GM11168 (cell line): ENCODE results near the gene B2M.
"Not testable (repeated sequence)": the region's sequence is repeated elsewhere in the genome, so short reads cannot be mapped to it uniquely, and the experiment has no call there.

Experiments used
- in situ Hi-C: fragments of 300-500 bp; cut with MboI; formaldehyde crosslinking; loops from one replicate; pipeline ENCODE4 v1.12.0; 2022; ENCODE audit warnings: low sequenced_read_pairs; ENCODE audit not compliant: unreplicated experiment

Gene B2M

DNA sequence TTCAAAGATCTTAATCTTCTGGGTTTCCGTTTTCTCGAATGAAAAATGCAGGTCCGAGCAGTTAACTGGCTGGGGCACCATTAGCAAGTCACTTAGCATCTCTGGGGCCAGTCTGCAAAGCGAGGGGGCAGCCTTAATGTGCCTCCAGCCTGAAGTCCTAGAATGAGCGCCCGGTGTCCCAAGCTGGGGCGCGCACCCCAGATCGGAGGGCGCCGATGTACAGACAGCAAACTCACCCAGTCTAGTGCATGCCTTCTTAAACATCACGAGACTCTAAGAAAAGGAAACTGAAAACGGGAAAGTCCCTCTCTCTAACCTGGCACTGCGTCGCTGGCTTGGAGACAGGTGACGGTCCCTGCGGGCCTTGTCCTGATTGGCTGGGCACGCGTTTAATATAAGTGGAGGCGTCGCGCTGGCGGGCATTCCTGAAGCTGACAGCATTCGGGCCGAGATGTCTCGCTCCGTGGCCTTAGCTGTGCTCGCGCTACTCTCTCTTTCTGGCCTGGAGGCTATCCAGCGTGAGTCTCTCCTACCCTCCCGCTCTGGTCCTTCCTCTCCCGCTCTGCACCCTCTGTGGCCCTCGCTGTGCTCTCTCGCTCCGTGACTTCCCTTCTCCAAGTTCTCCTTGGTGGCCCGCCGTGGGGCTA is at the start of gene B2M, which contains the start of gene PATL2:
Gene B2M (plus strand): TSS at position 422 of the 647 bp plus-strand sequence. CDS start 30 bp downstream, at position 452.
Gene PATL2 (minus strand): TSS at position 228 of the 647 bp plus-strand sequence. CDS start 34,833 bp downstream, outside the sequence.
- in situ Hi-C loops = no loop called here

DNA sequence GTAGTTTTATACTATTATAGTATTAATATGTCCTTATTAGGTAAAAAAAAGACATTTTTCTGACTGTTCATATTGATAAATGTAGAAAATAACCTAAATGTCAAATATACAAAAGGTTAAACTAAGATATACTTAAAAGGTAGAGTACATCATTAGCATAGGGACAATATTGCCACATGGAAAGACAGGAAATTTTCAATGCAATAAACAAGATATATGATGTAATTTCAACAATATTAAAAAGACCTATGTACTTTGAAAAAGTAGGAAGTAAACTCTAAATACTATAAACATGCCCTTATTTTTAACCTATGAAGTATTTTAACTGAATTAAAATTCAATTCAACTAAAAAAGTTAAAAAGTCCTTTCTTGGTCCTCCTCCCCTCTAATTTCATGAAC is 49.7 kb upstream of the B2M start:
- in situ Hi-C loops = no loop called here

GRCh38 chr15:44662478-44663409 is 48.6 kb upstream of the B2M start:
- in situ Hi-C loops = no loop called here

DNA sequence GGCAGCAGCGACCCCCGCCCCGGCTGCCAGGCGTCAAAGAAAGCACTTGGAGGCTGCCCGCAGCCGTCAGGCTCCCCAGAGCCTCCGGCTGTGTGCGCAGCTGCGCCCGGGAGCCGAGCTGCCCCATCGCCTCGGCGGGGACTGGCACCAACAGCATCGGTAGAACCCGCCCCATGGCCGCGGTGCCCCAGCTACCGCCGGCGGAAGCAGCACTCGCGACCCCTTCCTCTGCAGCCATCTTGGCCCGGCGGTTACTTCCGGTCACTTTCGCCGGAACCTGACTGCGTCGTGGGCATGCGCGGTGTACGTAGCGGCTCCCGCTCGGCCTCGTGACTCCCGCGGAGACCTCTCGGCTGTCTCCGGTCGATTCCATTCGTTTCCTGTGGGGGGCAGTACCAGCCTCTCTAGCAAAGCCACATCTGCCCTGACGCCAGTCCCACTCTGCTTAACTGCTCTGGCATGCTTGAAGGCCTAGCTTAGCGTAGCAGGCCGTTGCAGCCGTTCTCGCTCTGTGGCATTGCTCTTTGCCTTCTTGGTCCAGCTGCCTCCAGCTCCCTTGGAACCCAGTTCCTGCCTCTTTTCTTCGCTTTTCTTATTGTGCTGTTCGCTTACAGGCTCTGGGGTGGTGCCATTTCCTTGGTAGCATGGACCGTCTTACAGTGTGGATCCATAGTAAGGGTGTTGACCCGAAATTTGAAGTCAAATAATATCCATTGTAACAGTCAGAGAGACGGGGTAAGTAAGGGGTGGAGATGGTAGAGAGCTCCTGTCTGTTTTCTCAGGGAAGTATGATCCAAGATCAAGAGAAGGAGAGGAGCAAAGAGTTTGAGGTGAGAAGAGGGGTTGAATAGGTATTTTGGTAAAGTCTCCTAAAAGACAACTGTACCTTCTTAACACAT is 47.7 kb upstream of the B2M start, which contains the start of gene SPG11:
Gene SPG11 (minus strand): TSS at position 253 of the 899 bp plus-strand sequence. CDS start 15 bp downstream, at position 238.
- in situ Hi-C loops = no loop called here

GRCh38 chr15:44666210-44667038 is 44.9 kb upstream of the B2M start:
- in situ Hi-C loops = loop anchor here (5.0 kb wide), 1 partner anchor 41 kb away; no protein-coding TSS in a partner anchor

DNA sequence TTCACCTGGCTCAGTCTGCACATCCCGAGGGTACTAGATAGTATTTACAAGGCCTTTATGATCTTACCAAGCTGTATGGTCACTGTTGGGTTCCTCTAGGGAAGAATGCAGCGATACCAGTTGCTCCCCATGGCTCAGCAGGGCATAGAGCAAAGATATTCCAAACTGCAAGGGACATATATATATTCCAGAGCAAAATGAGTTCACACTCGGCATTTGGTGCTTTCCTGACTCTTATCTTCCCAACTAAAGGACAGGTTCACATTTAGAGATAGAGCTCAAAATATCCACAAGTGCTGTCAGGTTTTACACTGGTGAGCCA is 44.3 kb upstream of the B2M start:
- in situ Hi-C loops = loop anchor here (5.0 kb wide), 1 partner anchor 40 kb away; no protein-coding TSS in a partner anchor

DNA sequence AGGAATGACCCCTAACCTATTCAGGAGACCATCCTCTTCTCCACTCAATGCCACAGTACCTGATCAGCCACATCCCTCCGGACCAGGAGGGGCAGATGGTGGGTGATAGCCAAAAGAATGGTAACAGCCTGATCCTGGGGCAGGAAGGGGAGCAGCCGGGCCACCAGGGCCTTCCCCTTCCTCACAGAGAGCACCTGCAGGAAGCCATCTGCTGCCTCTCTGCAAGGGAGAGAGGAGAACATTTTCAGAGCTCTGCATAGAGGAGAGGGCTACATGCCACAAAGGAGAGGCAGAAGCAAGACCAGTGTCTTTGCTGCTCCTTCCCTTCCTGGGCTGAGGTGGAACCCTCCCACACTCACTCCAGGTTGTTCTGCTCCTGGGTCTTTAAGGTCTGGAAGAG is 42.4 kb upstream of the B2M start:
- in situ Hi-C loops = loop anchor here (5.0 kb wide), 1 partner anchor 38 kb away; no protein-coding TSS in a partner anchor

DNA sequence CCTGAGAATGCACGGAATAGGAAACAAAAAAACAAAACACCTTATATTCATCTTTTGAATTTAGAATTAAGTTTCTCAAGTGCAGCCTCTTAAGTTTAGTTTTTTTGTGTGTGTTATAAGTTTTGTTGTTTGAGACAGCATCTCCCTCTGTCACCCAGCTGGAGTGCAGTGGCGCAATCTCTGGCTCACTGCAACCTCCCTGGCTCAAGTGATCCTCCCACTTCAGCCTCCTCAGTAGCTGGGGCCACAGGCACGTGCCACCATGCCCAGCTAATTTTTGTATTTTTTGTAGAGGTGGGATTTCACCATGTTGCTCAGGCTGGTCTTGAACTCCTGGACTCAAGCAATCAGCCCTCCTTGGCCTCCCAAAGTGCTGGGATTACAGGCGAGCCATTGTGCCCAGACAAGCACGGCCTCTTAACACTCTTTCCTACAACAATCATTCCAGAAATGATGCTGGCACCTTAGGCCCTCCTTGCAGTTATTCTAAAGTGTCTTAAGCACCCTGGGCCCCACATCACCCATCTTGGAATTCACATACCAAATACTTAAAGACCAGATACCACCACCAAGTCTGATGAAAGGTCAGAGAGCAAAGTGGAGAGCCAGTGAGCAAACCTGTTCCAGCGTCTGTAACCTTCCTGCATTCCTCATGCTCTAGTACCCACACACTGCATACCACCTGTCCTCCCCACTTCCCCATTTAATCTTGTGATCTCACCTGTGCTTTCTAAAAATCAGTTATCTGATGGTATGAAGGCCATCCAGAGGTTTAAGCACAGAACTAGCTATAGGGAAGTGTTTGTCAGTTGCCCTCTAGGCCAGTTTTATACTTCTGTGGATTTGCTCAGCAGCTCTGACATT is 41.0 kb upstream of the B2M start:
- in situ Hi-C loops = no loop called here

- in situ Hi-C loops = no loop called here
Observed at GRCh38 chr15:44673639-44674038, 37.7 kb upstream of the B2M start.

DNA sequence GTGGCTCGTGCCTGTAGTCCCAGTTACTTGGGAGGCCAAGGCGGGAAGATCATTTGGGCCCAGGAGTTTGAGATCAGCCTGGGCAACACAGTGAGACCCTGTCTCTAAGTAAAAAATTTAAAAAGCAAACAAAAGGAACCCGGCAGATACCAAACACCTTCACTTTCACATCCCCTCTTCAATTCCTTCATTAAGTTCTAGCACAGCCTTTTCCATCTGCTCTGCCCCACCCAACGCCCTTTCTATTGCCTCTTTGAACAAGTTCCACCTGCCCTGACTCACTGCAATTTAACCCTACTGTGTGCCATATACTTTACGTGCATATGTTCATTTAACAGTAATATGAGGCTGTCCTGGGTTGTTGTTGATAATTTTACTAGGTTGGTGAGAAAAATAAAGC is 35.4 kb upstream of the B2M start:
- in situ Hi-C loops = no loop called here

DNA sequence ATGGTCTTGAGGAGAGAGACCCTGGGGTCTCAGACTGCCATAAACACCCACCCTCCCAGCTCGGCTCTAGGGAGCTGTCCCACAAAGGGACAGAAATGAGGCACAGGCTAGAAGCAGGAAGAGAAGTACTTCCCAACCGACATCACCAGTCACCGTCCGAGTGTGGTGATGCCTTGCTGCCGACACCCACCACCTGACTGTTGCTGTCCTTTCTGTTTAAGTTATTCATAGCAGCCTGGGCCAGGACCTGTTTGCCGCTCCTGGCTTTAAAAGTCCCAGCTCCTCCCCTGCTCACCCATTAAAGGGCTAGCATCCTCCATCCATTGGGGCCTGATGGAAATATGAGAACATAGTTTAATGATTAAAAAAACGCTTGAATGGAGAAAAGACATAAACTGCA is 34.6 kb upstream of the B2M start:
- in situ Hi-C loops = no loop called here

DNA sequence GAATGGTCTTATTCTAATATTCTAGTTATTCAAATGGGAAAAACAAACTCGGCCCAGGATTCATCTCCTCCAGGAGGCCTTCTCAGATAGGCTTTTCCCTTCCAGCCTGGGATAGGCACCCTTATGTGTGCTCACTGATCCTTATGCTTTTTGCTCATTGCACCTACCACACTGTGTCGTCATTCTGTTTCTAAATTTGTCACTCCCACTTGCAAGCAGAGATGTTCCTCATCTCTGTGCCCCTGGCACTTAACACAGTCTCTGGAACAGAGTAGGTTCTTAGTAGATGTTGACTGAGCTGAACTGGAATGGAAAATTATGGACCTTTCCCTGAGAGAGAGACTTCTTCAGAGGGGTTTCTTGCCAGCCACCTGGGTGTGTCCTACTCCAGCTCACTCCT is 29.1 kb upstream of the B2M start:
- in situ Hi-C loops = no loop called here

DNA sequence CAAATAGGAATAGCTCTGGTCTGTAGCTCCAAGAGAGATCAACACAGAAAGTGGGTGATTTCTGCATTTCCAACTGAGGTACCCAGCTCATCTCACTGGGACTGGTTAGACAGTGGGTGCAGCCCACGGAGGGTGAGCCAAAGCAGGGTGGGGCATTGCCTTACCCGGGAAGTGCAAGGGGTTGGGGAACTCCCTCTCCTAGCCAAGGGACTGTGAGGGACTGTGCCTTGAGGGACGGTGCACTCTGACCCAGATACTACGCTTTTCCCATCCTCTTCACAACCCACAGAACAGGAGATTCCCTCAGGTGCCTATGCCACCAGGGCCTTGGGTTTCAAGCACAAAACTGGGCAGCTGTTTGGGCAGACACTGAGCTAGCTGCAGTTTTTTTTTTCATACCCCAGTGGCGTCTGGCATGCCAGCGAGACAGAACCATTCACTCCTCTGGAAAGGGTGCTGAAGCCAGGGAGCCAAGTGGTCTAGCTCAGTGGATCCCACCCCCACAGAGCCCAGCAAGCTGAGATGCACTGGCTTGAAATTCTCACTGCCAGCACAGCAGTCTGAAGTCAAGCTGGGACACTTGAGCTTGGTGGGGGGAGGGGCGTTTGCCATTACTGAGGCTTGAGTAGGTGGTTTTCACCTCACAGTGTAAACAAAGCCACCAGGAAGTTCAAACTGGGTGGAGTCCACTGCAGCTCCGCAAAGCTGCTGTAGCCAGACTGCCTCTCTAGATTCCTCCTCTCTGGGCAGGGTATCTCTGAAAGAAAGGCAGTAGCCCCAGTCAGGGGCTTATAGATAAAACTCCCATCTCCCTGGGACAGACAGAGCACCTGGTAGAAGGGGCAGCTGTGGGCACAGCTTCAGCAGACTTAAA is 28.3 kb upstream of the B2M start:
- in situ Hi-C loops = not testable (repeated sequence)

GRCh38 chr15:44689318-44689717 is 22.0 kb upstream of the B2M start:
- in situ Hi-C loops = not testable (repeated sequence)

DNA sequence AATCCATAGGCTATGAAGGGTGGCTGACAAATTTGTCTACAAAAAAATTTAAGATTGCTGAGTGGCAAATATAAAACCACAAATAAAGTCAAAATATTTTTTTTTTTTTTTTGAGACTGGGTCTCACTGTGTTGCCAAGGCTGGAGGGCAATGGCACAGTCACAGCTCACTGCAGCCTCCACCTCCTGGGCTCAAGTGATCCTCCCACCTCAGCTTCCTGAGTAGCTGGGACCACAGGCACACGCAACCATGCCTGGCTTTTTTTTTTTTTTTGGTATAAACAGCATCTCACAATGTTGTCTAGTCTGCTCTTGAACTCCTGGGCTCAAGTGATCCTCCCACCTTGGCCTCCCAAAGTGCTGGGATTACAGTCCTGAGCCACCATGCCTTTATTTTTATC is 21.1 kb upstream of the B2M start:
- in situ Hi-C loops = not testable (repeated sequence)

- in situ Hi-C loops = no loop called here
Observed at GRCh38 chr15:44692659-44693058, 18.7 kb upstream of the B2M start.

DNA sequence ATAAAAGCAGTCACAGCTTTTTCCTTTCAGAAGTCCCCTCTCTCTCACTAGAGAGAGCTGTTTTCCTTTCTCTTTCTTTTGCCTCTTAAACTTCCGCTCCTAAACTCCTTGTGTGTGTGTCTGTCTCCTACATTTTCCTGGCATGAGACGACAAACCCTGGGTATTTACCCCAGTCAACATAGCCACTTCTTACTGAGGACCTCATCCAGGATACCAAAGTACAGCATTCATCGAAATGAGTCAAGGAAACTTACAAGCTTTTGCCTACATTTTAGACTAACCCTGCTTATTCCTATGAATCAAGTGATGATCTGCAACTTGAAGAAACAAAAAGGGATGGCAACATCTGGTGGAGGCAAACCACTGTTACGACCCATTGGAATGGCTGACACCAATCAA is 16.9 kb upstream of the B2M start:
- in situ Hi-C loops = no loop called here

GRCh38 chr15:44695294-44695693 is 16.0 kb upstream of the B2M start:
- in situ Hi-C loops = no loop called here
